ENCODE measurements around the gene CDH13.

The CDH13 gene

DNA sequence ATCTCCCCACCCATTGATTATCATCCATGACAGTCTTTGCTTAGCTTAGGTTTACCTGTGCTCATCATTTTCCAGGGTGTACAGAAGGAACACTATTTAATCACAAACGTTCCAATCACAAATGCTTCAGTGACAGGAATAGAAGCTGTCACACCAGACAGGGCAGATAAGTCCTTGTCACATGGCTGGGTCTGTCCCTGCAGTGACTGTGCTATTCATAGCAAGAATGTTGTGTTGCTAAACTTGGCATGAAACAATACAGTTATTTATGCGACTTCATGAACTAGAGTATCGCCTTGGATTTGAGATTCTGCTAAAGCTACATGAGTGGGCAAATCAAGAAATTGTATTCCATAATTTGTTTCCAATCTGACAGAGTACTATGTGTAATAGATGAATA, 108.4 kb downstream of the CDH13 start:
- Histone ChIP-seq H3K27me3 (ENCODE audit: insufficient read depth, poor library complexity, severe bottlenecking) (no peaks in the 10 kb centered on the region), H3K4me3 (replicated peaks; ENCODE audit: insufficient read depth, low read length) (no peak overlapping the region), H3K27ac (replicated peaks) (no peak overlapping the region)
- TF ChIP-seq GABPA (IDR thresholded peaks at IDR 0.05; ENCODE audit: low read depth): no peak
- TF ChIP-seq SPI1 (IDR thresholded peaks at IDR 0.05; ENCODE audit: borderline replicate concordance, low read depth): no peak
- TF ChIP-seq POLR2AphosphoS5 (IDR thresholded peaks at IDR 0.05; ENCODE audit: low read depth): no peak
- TF ChIP-seq, protein P1, sequence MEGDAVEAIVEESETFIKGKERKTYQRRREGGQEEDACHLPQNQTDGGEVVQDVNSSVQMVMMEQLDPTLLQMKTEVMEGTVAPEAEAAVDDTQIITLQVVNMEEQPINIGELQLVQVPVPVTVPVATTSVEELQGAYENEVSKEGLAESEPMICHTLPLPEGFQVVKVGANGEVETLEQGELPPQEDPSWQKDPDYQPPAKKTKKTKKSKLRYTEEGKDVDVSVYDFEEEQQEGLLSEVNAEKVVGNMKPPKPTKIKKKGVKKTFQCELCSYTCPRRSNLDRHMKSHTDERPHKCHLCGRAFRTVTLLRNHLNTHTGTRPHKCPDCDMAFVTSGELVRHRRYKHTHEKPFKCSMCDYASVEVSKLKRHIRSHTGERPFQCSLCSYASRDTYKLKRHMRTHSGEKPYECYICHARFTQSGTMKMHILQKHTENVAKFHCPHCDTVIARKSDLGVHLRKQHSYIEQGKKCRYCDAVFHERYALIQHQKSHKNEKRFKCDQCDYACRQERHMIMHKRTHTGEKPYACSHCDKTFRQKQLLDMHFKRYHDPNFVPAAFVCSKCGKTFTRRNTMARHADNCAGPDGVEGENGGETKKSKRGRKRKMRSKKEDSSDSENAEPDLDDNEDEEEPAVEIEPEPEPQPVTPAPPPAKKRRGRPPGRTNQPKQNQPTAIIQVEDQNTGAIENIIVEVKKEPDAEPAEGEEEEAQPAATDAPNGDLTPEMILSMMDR (IDR thresholded peaks at IDR 0.05; ENCODE audit: insufficient read depth, low read length): no peak
- TF ChIP-seq, protein P2, sequence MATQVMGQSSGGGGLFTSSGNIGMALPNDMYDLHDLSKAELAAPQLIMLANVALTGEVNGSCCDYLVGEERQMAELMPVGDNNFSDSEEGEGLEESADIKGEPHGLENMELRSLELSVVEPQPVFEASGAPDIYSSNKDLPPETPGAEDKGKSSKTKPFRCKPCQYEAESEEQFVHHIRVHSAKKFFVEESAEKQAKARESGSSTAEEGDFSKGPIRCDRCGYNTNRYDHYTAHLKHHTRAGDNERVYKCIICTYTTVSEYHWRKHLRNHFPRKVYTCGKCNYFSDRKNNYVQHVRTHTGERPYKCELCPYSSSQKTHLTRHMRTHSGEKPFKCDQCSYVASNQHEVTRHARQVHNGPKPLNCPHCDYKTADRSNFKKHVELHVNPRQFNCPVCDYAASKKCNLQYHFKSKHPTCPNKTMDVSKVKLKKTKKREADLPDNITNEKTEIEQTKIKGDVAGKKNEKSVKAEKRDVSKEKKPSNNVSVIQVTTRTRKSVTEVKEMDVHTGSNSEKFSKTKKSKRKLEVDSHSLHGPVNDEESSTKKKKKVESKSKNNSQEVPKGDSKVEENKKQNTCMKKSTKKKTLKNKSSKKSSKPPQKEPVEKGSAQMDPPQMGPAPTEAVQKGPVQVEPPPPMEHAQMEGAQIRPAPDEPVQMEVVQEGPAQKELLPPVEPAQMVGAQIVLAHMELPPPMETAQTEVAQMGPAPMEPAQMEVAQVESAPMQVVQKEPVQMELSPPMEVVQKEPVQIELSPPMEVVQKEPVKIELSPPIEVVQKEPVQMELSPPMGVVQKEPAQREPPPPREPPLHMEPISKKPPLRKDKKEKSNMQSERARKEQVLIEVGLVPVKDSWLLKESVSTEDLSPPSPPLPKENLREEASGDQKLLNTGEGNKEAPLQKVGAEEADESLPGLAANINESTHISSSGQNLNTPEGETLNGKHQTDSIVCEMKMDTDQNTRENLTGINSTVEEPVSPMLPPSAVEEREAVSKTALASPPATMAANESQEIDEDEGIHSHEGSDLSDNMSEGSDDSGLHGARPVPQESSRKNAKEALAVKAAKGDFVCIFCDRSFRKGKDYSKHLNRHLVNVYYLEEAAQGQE (IDR thresholded peaks at IDR 0.05; ENCODE audit: insufficient replicate concordance, low read depth): no peak
- no peak for DNase-seq (ENCODE audit: low read depth in 1 of 2, low spot score in 1 of 2)

DNA sequence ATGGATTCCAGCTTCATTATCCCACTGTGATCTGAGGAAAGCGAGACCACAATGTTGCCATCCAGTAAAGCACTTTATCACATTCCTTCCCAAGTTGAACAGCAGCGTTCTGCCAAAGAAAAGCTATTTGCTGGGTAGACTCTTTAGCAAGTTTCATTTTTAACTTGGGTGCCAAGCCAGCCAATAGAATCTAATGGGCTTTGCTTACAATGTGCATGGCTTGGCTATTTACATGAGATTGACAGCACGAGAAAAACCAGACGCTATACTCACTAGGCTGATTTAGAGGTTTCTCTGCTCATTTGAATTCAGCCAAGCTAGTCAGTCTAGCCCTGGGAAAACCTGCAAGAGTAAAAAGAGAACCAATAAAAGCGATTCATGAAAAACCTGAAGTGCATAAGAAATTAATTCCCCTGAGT, 108.9 kb downstream of the CDH13 start:
- H3K4me3 ChIP-seq (replicated peaks; ENCODE audit: insufficient read depth, low read length): no peak overlapping the region
- TF ChIP-seq POLR2AphosphoS5 (IDR thresholded peaks at IDR 0.05; ENCODE audit: low read depth): no peak
- TF ChIP-seq, protein P1 (IDR thresholded peaks at IDR 0.05; ENCODE audit: insufficient read depth, low read length): no peak
- TF ChIP-seq GABPA (IDR thresholded peaks at IDR 0.05; ENCODE audit: low read depth): no peak
- no peak for TF ChIP-seq SPI1 (IDR thresholded peaks at IDR 0.05; ENCODE audit: borderline replicate concordance, low read depth)
- TF ChIP-seq, protein P2 (IDR thresholded peaks at IDR 0.05; ENCODE audit: insufficient replicate concordance, low read depth): no peak
- no peak overlapping the region for H3K27ac ChIP-seq (replicated peaks)
- DNase-seq (ENCODE audit: low read depth in 1 of 2, low spot score in 1 of 2): no peak
- no peaks in the 10 kb centered on the region for H3K27me3 ChIP-seq (ENCODE audit: insufficient read depth, poor library complexity, severe bottlenecking)

DNA sequence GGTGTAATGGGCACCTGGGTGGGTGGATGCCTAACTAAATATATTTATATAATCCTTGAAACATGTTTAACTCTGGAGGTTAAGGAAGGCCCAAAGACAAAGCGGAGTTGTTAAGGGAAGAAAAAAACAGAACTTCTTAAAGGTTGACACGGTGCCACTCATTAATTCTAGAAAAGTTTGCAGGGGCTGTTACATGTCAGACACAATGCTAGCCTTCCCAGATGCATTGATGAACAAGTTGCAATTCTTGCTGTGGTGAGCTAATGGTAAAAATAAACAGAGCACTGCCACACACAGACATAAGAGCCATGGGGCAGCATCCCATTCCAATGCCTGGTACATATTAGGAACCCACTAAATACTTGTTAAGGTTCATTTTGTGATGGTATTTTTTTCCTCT, 109.5 kb downstream of the CDH13 start:
- Histone ChIP-seq H3K27me3 (ENCODE audit: insufficient read depth, poor library complexity, severe bottlenecking) (no peaks in the 10 kb centered on the region), H3K27ac (replicated peaks) (no peak overlapping the region), H3K4me3 (replicated peaks; ENCODE audit: insufficient read depth, low read length) (no peak overlapping the region)
- no peak for DNase-seq (ENCODE audit: low read depth in 1 of 2, low spot score in 1 of 2)
- TF ChIP-seq, protein P2 (IDR thresholded peaks at IDR 0.05; ENCODE audit: insufficient replicate concordance, low read depth): no peak
- TF ChIP-seq, protein P1 (IDR thresholded peaks at IDR 0.05; ENCODE audit: insufficient read depth, low read length): no peak
- no peak for TF ChIP-seq SPI1 (IDR thresholded peaks at IDR 0.05; ENCODE audit: borderline replicate concordance, low read depth)
- no peak for TF ChIP-seq GABPA (IDR thresholded peaks at IDR 0.05; ENCODE audit: low read depth)
- no peak for TF ChIP-seq POLR2AphosphoS5 (IDR thresholded peaks at IDR 0.05; ENCODE audit: low read depth)
